SH-SY5Y (cell line): ENCODE measurements around the gene CASP10.

Experiments used
- GATA2 ChIP-seq: IDR thresholded peaks from 2 replicates; pipeline ENCODE4 v1.6.1; 2011; ENCODE audit warnings: mild to moderate bottlenecking, low read depth, low read length
- GATA3 ChIP-seq: IDR thresholded peaks from 2 replicates; pipeline ENCODE4 v1.6.1; 2011; ENCODE audit warnings: low read depth, mild to moderate bottlenecking, low read length, moderate library complexity

DNA sequence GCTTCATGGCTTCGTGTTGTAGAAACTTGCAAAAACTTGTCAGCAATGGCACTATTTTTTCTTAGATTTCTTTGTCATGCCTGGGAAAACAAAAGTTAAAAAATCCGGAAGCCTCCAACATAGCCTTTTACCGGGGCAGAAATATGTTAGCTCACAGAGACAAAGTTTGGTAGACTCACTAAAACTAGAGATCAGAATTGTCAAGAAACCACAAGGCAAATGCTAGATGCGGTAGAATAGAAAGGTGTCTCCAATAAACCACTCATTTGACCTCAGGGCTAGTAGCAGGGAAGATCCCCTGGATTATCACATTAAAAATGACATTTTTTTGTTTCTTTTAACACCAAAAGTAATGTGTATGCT, 405 bp downstream of the CASP10 start:
- no peak for TF ChIP-seq GATA2
- no peak for TF ChIP-seq GATA3
